Jurkat, Clone E6-1 (cell line): ENCODE results near the gene SLFN12L.
A peak's percentile ranks its signal among the peaks of the same experiment; 100 is the strongest.
"Not testable (repeated sequence)": the region's sequence is repeated elsewhere in the genome, so short reads cannot be mapped to it uniquely, and the experiment has no call there.

Experiments used
- DNase-seq: peaks from one replicate; pipeline ENCODE4 v3.0.0-alpha.2; 2011; ENCODE audit warnings: low read depth, low spot score
- H3K4me3 ChIP-seq: 2 replicates; pipeline ENCODE4 v1.5.1; 2011; ENCODE audit warnings: mild to moderate bottlenecking, low read length, control low read depth, moderate library complexity

Gene SLFN12L

DNA sequence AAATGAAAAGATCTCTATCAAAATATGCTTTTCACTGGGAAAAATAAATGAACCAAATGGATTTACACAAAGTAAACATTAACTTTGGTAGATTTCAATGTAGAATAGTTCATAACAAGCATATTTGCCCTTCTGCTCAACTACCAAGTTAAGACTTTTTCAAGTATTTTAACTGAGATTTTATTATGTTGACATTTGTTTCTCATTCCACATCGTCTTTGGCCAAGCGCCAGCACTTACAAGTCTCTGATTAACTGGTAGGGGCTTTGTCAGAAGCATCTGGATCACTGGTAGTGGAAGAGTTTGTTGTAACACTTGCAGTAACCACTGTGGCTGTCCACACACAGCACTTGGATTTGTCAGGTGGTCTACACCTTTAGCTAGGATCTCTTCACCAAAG lies 22.9 kb downstream of the SLFN12L start:
- DNase-seq = no peak
- H3K4me3 ChIP-seq = no peak overlapping the region

DNA sequence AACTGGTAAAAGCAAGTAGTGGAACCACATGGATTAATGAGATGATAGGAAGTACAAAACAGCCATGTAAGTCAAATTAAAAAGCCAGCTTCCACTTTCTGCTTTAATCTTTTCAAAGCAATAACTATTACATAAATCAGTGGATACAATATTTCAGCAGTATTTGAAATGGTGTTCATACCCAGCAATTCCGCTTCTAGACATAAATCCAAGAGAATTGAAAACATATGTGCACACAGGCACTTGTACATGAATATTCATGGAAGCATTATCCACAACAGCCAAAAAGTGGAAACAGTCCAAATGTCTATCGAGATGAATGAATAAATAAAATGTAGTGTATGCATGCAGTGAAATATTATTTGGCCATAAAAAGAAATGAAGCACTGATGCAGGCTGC lies 27.4 kb downstream of the SLFN12L start:
- no peak overlapping the region for H3K4me3 ChIP-seq
- no peak for DNase-seq

DNA sequence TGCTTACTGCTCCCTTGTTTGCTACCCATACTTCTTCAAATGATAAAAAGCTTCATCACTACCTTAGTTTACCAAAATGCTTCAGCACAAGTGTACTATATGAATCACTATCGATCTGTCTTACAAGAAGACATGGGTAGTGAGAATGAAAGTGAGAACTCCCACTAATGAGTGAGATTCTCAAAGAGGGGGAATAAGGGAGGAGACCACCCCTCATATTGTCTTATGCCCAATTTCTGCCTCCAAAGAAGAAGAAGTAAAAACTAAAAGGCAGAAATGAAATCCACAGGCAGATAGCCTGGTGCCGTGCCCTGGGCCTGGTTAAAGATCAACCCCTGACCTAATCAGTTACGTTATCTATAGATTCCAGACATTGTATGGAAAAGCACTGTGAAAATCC lies 29.8 kb downstream of the SLFN12L start:
- H3K4me3 ChIP-seq, DNase-seq: not testable (repeated sequence)

DNA sequence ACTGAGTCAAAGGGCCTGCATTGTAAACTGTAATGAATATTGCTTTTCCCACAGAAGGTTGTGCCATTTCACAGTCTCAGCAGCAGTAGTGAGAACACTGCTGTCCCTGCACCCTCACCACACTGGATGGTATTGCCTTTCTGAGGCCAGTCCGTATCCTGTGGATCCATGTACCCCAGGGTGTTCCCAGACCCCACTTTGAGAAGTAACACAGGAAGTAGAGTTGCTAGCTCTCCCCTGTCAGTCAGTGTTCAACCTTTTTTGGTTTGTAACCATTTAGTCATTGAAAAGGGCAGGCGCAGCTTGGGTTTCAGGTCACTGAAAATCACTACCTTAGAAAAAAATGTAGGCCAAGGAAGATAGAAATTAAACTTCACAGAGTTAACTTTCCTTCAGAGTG lies 37.9 kb downstream of the SLFN12L start:
- no peak for DNase-seq
- no peak overlapping the region for H3K4me3 ChIP-seq

DNA sequence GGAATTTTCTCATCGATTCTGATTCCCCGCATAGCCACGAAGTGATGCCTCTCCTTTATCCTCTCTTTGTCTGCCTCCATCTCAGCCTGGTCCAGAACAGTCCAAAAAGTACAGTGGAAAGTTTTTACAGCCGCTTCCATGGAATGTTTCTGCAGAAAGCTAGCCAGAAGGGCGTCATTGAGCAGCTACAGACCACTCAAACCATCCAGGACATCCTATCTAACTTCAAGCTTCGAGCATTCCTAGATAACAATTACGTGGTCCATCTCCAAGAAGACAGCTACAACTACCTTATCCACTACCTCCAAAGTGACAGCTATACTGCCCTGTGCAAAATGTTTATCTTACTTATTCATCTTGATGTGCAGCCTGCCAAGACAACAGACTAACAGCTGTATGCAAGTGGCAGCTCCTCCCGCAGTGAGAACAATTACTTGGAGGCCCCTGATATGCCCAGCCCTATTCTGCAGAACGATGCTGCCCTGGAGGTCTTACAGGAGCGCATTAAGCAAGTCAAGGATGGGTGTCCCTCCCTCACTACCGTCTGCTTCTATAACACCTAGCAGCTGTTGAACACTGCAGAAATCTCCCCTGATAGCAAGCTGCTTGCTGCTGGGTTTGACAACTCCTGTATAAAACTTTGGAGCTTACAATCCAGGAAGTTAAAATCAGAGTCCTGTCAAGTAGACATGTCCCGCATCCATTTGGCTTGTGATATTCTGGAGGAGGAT lies 38.9 kb downstream of the SLFN12L start:
- no peak overlapping the region for H3K4me3 ChIP-seq
- DNase-seq = no peak

DNA sequence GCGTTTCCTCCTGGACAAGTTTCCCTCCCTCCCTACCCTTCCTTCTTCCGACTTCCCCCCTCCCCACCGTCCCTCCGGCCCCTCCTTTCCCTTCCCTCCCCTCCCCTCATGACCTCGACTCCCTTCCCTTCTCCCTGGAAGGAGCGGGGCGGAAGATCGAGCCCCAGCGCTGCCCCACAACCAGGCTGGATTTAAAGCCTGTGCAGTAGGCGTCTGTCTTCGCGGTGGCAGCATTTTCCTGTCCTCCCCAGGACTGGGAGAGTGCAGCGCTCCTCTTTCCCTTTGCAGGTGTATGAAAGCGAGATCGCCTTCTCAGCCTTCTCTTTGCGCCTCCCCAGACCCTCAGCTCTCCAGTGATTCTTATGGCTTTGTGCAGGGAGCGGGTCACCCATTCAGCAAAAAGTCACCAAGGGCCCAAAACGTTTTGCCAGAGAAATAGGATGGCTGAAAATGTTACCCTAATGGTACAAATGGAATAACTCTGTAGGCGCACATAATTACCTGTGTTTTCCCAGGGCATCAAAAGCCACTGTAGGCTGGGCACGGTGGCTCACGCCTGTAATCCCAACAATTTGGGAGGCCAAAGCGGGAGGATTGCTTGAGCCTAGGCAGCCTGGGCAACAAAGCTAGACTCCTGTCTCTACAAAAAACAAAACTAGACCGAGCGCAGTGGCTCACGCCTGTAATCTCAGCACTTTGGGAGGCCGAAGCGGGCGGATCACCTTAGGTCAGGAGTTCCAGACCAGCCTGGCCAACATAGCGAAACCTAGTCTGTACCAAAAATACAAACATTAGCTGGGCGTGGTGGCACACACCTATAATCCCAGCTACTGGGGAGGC lies 40.8 kb downstream of the SLFN12L start:
- no peak overlapping the region for H3K4me3 ChIP-seq

DNA sequence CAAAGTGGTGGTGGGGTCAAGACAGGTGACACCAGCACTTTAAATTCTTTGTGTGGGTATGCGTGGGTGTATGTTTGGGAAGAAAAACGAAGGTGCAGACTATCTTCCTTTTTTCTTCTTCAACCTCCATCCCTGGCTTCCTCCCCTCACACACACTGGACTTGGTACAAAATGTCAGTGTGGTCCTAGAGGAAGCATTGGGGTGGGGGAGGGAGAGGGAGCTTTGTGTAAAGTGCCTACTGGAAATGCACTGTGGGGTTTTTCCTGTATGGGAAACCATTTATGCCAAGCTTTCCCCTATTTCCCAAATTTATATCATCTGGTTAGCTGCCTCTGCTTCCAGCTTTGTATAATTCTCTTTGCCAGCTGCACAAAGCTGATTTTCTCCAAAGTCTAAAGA lies 44.4 kb downstream of the SLFN12L start:
- DNase-seq = no peak
- no peak overlapping the region for H3K4me3 ChIP-seq

More for the DNA sequence above, 40.8 kb downstream of the SLFN12L start:
- DNase-seq = no peak

DNA sequence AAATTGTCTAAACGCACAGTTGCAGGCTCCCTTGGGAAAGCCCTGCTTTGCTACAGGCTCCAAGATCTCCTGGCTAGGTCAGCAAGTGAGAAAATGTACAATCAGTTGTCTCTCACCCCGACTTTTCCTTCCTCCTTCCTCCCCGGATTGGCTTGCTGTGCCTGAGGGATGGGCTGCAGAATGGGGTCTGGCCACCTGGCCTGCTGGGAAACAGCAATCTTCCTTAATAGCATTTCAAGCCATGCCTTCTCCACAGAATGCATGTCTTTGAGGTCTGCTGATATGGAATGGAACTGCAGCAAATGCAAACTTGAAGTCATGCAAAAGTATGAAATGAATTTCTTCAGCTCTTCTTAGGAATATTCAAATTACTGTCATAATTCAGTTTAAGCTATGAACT lies 46.1 kb downstream of the SLFN12L start:
- no peak overlapping the region for H3K4me3 ChIP-seq
- no peak for DNase-seq

DNA sequence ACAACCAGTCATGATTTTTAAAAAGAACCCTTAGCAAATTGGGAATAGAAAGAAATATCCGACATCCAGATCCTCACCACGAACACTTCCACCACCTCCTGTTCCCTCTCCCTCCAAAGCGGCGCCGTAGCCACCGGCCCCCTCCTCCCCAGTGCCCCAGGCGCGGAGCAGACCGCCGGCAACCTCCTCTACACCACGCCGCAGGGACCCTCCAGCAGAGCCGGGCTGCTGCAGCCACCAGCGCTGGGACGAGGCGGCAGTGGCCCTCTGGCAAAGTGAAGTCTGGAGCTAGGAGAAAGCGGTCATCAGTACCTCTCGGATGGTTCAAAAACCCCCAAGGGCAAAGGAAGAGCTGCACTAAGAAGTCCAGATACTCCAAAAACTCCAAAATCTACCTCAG lies 47.5 kb downstream of the SLFN12L start:
- H3K4me3 ChIP-seq = no peak overlapping the region
- DNase-seq = no peak

DNA sequence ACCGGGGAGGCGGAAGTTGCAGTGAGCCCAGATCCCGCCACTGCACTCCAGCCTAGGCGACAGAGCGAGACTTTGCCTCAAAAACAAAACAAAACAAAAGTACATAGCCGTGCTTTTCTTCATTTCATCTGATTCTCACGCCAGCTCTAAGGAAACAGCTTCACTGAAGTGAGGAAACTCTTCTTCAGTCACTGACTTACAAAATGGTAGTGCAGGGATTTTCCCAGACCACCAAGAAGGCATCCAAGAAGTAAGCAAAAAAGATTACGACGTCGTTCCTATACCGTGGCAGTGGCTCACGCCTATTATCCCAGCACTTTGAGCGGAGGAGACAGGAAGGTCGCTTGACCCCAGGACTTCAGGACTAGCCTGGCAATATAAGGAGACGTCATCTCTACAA lies 48.5 kb downstream of the SLFN12L start:
- no peak overlapping the region for H3K4me3 ChIP-seq
- DNase-seq = no peak

DNA sequence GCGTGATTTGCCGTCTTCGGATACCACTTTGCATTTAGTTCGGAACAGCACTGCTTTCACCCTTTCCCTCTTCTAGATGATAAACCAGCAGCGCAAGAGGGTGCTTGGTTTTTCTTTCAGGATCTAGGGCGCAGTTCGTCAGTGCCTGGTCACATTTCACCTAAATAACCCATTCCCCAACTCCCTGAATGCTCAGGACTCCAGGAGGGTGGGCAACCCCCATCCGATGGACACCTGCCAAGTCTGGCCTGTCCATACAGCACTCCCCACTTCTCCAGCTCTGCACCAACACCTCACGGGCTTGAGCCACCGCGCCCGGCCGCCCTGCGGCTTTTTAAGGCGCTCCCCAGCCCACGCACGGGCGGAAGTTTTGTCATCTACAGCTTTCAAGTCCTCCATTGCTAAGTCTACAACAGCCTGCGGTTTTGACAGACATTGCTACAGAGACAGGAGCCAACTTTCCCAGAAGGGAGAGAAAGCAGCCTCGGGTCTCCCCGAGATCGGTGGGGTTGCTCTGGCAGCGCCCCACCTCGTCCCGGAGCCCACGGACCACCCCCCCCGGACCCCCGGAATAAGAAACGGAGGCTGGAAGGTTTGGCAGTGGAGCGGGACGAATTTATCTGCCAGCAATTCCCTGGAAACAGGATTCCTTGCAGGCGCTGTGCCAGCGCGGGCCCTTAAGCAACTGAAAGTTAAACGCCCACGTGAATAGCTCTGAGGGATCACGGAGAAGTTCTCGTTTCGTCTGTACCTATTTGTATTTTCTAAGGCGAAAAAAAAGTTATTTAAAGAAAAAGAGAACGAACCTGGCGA lies 50.4 kb downstream of the SLFN12L start:
- DNase-seq = peak; percentile 50
- H3K4me3 ChIP-seq = peak overlapping the region; percentile 46

DNA sequence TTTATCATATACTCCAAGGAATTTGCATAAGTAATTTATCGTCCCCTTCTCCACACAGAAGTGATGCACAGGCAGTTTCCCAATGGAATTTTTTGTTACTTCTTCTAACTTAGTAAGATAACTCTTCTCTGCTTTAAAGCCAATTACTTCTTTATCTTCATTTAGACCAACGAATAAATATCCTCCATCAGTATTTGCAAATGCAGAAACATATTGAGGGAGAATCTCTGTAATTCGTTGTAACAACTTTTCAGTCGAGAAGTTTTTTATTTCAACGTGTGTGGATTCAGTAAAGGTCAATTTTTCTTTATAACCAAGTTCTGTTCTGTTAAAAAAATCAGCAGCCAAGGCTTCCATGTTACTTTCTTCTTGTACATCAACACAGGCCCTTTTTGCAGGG lies 58.2 kb downstream of the SLFN12L start:
- DNase-seq = no peak
- no peak overlapping the region for H3K4me3 ChIP-seq

DNA sequence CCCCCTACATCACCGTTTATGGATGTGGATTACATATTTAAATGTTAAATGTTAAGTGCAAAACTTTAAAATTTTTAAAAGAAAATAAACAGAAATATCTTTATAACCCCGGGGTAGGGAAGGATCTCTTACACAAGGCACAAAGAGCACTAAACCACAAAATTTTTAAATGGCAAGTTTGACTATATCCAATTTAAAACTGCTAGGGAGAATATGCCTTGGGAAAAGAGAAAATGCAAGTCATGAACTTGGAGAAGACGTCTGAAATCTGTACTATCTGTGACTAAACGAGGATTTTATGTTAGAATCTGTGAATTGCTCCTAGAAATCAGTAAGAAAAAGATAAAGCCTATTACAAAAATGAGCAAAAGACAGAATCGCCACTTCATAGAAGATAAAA lies 60.2 kb downstream of the SLFN12L start:
- no peak overlapping the region for H3K4me3 ChIP-seq
- no peak for DNase-seq

DNA sequence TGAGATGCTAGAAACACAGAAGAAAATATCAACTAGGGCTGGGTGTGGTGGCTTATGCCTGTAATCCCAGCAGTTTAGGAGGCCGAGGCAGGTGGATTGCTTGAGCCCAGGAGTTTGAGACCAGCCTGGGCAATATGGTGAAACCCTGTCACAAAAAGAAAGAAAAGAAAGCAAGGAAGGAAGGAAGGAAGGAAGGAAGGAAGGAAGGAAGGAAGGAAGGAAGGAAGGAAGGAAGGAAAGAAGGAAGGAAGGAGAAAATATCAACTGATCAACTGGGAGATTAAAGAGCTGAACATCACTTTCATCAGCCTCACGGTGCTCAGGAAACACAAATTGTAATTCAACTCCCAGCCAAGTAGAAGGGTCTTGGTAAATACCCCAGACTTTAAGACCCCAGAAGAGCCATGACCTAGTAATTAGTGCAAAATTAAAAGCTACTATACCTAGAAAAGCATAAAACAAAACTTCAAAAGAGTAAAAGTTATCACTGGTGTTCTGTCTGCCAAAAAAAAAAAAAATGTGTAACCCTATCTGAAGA lies 61.1 kb downstream of the SLFN12L start:
- DNase-seq = no peak
- H3K4me3 ChIP-seq = no peak overlapping the region

DNA sequence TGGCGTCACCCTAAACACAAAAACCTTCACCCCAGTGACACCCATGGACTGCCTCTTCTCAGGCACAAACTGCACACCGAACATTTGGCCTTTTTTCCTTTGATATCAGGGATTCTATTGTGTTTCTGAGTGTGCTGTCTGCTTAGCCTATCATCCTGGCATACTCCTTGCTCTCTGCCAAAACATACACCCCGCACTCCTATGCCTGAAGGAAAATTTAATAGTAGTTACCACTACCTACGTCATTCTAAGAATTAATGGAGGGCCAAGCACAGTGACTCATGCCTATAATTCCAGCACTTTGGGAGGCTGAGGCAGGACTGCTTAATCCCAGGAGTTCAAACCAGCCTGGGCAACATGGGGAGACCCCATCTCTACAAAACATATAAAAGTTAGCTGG lies 69.0 kb downstream of the SLFN12L start:
- no peak for DNase-seq
- H3K4me3 ChIP-seq = no peak overlapping the region

DNA sequence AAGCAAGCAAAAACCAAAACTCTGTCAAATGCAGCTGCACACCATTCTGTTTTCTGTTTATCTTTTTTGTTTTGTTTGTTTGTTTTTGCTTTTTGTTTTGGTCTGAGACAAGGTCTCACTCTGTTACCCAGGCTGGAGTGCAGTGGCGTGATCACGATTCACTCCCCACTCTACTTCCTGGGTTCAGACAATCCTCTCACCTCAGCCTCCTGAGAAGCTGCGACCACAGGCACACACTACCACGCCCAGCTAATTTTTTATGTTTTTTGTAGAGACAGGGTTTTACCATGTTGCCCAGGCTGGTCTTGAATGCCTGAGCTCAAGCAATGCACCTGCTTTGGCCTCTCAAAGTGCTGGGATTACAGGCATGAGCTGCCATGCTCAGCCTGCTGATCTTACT lies 69.7 kb downstream of the SLFN12L start:
- peak; percentile 59 for DNase-seq
- no peak overlapping the region for H3K4me3 ChIP-seq

DNA sequence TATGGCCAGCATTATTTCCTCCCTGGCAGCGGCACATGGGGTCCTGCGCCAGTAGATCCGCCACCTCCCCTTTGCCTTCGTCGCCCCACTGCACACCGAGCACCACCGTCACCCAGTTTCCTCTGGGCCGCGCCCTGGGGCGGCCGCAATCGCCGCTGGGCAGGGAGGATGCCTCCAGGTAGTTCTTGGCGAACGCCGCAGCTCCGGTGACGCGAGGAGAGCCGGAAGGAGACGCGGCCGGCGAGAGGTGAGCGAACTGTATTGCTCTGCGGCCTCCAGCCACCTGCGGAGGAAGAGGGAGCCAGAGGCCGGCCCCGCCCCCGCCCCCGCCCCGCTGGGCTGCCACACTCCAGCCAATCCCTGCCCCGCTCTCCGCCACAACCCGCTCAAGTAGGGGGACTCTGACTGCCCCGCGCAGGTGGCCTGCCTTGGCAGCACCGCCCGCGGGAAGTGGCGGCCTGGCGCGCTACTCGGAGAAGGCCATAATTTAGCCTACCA lies 77.1 kb downstream of the SLFN12L start:
- DNase-seq = no peak
- no peak overlapping the region for H3K4me3 ChIP-seq

DNA sequence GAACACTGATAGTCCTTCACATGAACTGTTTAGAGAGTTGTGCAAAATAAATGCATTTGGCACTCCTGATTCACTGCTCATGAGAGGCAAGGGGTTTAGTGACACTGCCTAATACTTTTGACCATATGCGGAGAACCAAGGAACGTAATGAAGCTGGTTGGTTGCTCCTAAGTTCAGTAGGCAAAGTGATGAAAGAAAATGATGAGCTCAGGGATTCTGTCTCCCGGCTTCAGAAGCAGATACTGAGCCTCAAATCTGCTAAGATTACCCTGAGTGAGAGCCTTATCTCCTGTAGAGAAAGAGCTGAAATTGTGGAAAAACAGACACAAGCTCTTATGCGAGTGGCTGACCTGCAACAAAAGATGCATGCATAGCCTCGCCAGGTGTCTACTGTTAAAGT lies 83.4 kb downstream of the SLFN12L start:
- not testable (repeated sequence) for H3K4me3 ChIP-seq, DNase-seq

DNA sequence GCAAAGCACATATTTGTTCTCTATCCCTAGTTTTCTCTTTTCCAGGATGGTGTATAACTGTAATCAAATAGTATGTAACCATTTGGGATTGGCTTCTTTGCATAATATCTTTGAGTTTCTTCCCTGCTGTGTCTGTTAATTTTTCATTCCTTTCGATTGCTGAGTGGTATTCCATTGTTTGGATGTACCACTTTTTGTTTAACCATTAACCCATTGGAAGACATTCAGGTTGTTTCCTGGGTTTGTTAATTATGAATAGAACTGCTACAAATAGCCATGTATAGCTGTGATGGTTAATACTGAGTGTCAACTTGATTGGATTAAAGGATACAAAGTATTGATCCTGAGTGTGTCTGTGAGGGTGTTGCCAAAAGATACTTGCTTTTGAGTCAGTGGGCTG lies 84.3 kb downstream of the SLFN12L start:
- no peak for DNase-seq
- no peak overlapping the region for H3K4me3 ChIP-seq
